ENCODE results near the gene OR5W2.
"Not testable (repeated sequence)": the region's sequence is repeated elsewhere in the genome, so short reads cannot be mapped to it uniquely, and the experiment has no call there.

The OR5W2 gene

DNA sequence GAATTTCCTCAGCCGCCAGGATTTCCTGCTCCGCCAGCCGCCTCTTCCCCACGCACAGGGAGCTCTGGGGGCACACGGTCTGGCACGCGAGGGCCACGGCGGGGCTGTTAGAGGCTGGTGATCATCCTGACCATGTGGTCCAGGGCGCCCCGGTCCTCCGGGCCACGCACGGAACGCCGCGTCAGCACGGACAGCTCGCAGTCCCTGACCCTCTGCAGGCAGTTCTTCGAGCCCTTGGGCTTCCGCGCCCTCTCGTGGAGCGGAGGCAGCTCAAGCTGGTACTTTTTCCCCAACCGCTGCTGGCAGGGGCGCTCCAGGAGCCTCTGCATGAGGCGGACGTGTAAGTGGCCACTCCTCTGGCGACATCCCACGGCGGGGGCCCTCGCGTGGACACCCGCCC lies 41.2 kb downstream of the OR5W2 start:
- H3K36me3 ChIP-seq (ENCODE audit: insufficient read depth, low read length); H3K79me2 ChIP-seq (ENCODE audit: control insufficient read depth, insufficient read depth, low read length, unreplicated experiment); H3K27ac ChIP-seq (ENCODE audit: low read depth, low read length); H3K4me1 ChIP-seq (ENCODE audit: control insufficient read depth, insufficient read depth, low read length, unreplicated experiment); H2AFZ ChIP-seq (ENCODE audit: low read length, unreplicated experiment); H3K27me3 ChIP-seq (ENCODE audit: insufficient read depth, low read length); H3K4me3 ChIP-seq (ENCODE audit: low read depth, low read length): not testable (repeated sequence)

DNA sequence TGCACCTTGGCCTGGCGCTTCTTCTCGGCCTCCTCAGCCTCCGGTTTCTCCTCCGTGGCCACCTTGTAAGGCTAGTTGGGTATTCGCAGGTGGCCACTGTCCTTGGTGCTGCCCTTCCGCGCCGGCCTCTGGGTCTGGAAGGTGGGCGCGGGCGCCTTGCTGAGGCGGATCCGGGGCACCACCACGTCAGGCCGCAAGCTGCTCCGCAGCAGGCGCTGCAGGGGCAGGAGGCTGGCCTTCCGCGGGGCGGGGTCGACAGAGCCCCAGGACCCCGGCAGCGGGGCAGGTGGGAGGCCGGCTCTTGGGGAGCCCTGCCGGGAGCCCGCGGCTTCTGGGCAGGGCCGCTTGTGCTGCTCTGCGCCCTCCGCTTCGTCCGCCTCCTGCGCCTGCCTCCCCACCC lies 41.7 kb downstream of the OR5W2 start:
- not testable (repeated sequence) for H3K4me3 ChIP-seq (ENCODE audit: low read depth, low read length); H3K4me1 ChIP-seq (ENCODE audit: control insufficient read depth, insufficient read depth, low read length, unreplicated experiment); H3K27ac ChIP-seq (ENCODE audit: low read depth, low read length); H3K36me3 ChIP-seq (ENCODE audit: insufficient read depth, low read length); H3K27me3 ChIP-seq (ENCODE audit: insufficient read depth, low read length); H2AFZ ChIP-seq (ENCODE audit: low read length, unreplicated experiment); H3K79me2 ChIP-seq (ENCODE audit: control insufficient read depth, insufficient read depth, low read length, unreplicated experiment)

DNA sequence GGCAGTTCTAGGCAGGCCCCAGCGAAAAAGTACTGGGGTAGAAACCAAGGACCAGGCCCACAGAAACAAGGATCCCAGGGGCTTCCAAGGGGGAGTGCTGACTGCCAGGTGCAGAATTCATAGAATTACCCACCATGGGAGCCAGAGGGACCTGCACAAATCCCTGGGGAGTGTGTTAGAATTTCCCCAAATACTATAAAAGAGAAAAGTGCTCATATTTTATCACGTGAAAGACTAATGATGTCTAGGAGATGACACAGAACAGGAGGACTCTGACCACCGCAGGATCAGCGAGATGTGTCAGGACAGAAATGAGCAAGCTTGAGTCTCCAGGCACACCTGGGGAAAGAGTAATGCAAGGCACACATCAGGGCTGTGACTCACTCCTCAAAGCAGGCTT lies 47.0 kb downstream of the OR5W2 start:
- not testable (repeated sequence) for H3K79me2 ChIP-seq (ENCODE audit: control insufficient read depth, insufficient read depth, low read length, unreplicated experiment); H2AFZ ChIP-seq (ENCODE audit: low read length, unreplicated experiment); H3K4me3 ChIP-seq (ENCODE audit: low read depth, low read length); H3K27ac ChIP-seq (ENCODE audit: low read depth, low read length); H3K4me1 ChIP-seq (ENCODE audit: control insufficient read depth, insufficient read depth, low read length, unreplicated experiment); H3K27me3 ChIP-seq (ENCODE audit: insufficient read depth, low read length); H3K36me3 ChIP-seq (ENCODE audit: insufficient read depth, low read length)
